Right lobe of liver (tissue), 6 donors: Measurements from ENCODE around the gene KDM4C. TPM values are rescaled to one million over a fixed set of nuclear protein-coding genes. Genes with fewer than 3 reads are reported as not detected.

Experiments
- ATAC-seq, 4 donors: fragments of 200-7000 bp; cut with Tn5 transposase; one replicate each; pipeline ENCODE4 v1.9.1; 2020; ENCODE audit warnings: mild to moderate bottlenecking in 4 of 4, moderate library complexity in 4 of 4
- DNase-seq, 3 donors: peaks; one replicate each; pipeline ENCODE4 v3.0.0-alpha.2; 2020
- H3K27ac ChIP-seq, 3 donors: fragments of 200-600 bp; one replicate each; pipeline ENCODE4 v1.8.0; 2022
- H3K27me3 ChIP-seq, 2 donors: fragments of 200-600 bp; one replicate each; pipeline ENCODE4 v1.8.0; 2022
- H3K36me3 ChIP-seq, 4 donors: fragments of 200-600 bp; sonication (generic) in 1 of 4; one replicate each; pipeline versions ENCODE4 v1.5.1 to v1.8.0; 2017 to 2022; ENCODE audit warnings: control low read depth in 1 of 4
- H3K4me1 ChIP-seq, 4 donors: fragments of 200-600 bp; sonication (generic) in 1 of 4; one replicate each; pipeline versions ENCODE4 v1.5.1 to v1.8.0; 2017 to 2022; ENCODE audit warnings: control low read depth in 1 of 4
- H3K4me3 ChIP-seq, 3 donors: fragments of 200-600 bp; one replicate each; pipeline ENCODE4 v1.8.0; 2022
- H3K9me3 ChIP-seq, 4 donors: fragments of 200-600 bp; sonication (generic) in 1 of 4; one replicate each; pipeline versions ENCODE4 v1.5.1 to v1.8.0; 2017 to 2022; ENCODE audit warnings: control low read depth in 1 of 4
- CTCF ChIP-seq, 4 donors: fragments of 200-600 bp in 3 of 4; fragments of 450-650 bp in 1 of 4; IDR thresholded peaks; one replicate each; pipeline versions ENCODE4 v1.5.1 to v1.8.0; 2016 to 2022; ENCODE audit warnings: antibody characterized with exemption in 4 of 4, mild to moderate bottlenecking in 2 of 4
- POLR2A ChIP-seq: fragments of 450-650 bp; IDR thresholded peaks from one replicate; pipeline ENCODE4 v1.6.1; 2017; ENCODE audit warnings: antibody characterized with exemption, mild to moderate bottlenecking
- WGBS: methylation state at CpG from one replicate; pipeline ENCODE4 v1.1.6; 2018; ENCODE audit warnings: low coverage, low lambda C conversion rate; ENCODE audit not compliant: insufficient coverage; ENCODE audit errors: missing lambda C conversion rate; 5-methylcytosine and 5-hydroxymethylcytosine counted together
- intact Hi-C, 2 donors: fragments of 100-400 bp; cut with DNase I; formaldehyde crosslinking; loops; one replicate each; pipeline versions ENCODE4 v1.11.2 to v1.14.1; 2022
- total RNA-seq, 6 experiments: library from RNA; depleted of rRNA in 2 of 6; stranded (reverse); fragments of >200 nt in 2 of 6; fragmentation: NEBNext Ultra II Directional in 3 of 6; extraction: Animal tissue kit (Norgen Biotek cat#: 25700) in 3 of 6; gene quantifications; one replicate each; pipeline versions ENCODE4 v1.1.0 to v1.2.4, GENCODE V29; 2016 to 2023
- donor health status: DM: no; HTN: yes; CAD: no.
- donor health status: DM: no; HTN: no; CAD: no.
- donor health status: DM: no; HTN: no; CAD: no.
- donor health status: DM: no; HTN: yes; CAD: no.
- donor health status: DM: no; HTN: yes; CAD: no.

Gene KDM4C
- total RNA-seq, 6 experiments from 2014 or later: 14.1 to 20.9 (median 15.3) TPM

- ATAC-seq (no peak), DNase-seq (no peak)
- no peaks in the 10 kb centered on the region for H3K27me3 ChIP-seq
- no peak overlapping the region for H3K4me3 ChIP-seq
- H3K4me1 ChIP-seq: no peaks in the 10 kb centered on the region
- TF ChIP-seq CTCF (IDR thresholded peaks at IDR 0.05) (no peak), POLR2A (no peak)
- intact Hi-C loops: no loop called here
- H3K36me3 ChIP-seq: no peaks in the 10 kb centered on the region
- no peak overlapping the region for H3K27ac ChIP-seq
- no peaks in the 10 kb centered on the region for H3K9me3 ChIP-seq
- 68% methylated on average over 3 of the region's 3 CpGs for WGBS
These were observed 279.4 kb downstream of the KDM4C start for GRCh38 chr9:7037176-7037575.

GRCh38 chr9:7042124-7042523 lies 284.4 kb downstream of the KDM4C start:
- TF ChIP-seq CTCF (IDR thresholded peaks at IDR 0.05) (no peak), POLR2A (no peak)
- Histone ChIP-seq H3K4me1 (no peaks in the 10 kb centered on the region), H3K27ac (no peak overlapping the region), H3K36me3 (peaks cover 0 to 3% (median 0%) of the 10 kb centered on the region in 4 donors), H3K4me3 (no peak overlapping the region), H3K9me3 (no peaks in the 10 kb centered on the region), H3K27me3 (no peaks in the 10 kb centered on the region)
- DNase-seq: no peak
- 95% methylated on average over 3 of the region's 3 CpGs for WGBS
- intact Hi-C loops: no loop called here
- no peak for ATAC-seq

- WGBS: 64% methylated on average over 1 of the region's 1 CpG
These were observed 287.6 kb downstream of the KDM4C start for GRCh38 chr9:7045361-7045760.

GRCh38 chr9:7051711-7052110 lies 293.9 kb downstream of the KDM4C start:
- intact Hi-C loops: no loop called here
- peaks cover 0 to 20% (median 4%) of the 10 kb centered on the region in 4 donors for H3K36me3 ChIP-seq
- no peaks in the 10 kb centered on the region for H3K9me3 ChIP-seq
- no peak for DNase-seq
- no peak for ATAC-seq
- H3K4me1 ChIP-seq: no peaks in the 10 kb centered on the region
- H3K27me3 ChIP-seq: no peaks in the 10 kb centered on the region
- H3K27ac ChIP-seq: no peak overlapping the region
- 81% methylated on average over 3 of the region's 3 CpGs for WGBS
- H3K4me3 ChIP-seq: no peak overlapping the region
- TF ChIP-seq CTCF (IDR thresholded peaks at IDR 0.05) (no peak), POLR2A (no peak)

More at GRCh38 chr9:7045361-7045760, 287.6 kb downstream of the KDM4C start:
- intact Hi-C loops: no loop called here
- Histone ChIP-seq H3K27ac (no peak overlapping the region), H3K9me3 (no peaks in the 10 kb centered on the region), H3K36me3 (peaks cover 0 to 16% (median 4%) of the 10 kb centered on the region in 4 donors), H3K4me3 (no peak overlapping the region), H3K4me1 (no peaks in the 10 kb centered on the region), H3K27me3 (no peaks in the 10 kb centered on the region)
- DNase-seq (no peak), ATAC-seq (no peak)
- TF ChIP-seq CTCF (IDR thresholded peaks at IDR 0.05) (no peak), POLR2A (no peak)

- Histone ChIP-seq H3K36me3 (peaks cover 0 to 15% (median 0%) of the 10 kb centered on the region in 4 donors), H3K9me3 (no peaks in the 10 kb centered on the region), H3K27ac (no peak overlapping the region), H3K4me1 (no peaks in the 10 kb centered on the region), H3K27me3 (no peaks in the 10 kb centered on the region), H3K4me3 (no peak overlapping the region)
- TF ChIP-seq POLR2A (no peak), CTCF (IDR thresholded peaks at IDR 0.05) (no peak)
- WGBS: 62% methylated on average over 2 of the region's 2 CpGs
- DNase-seq: no peak
- no peak for ATAC-seq
- intact Hi-C loops: no loop called here
These were observed 296.1 kb downstream of the KDM4C start for GRCh38 chr9:7053903-7054302.
